Panc1 (cell line): ENCODE results near the gene GM2A. TPM values are rescaled to one million over a fixed set of nuclear protein-coding genes. Genes with fewer than 3 reads are reported as not detected.

Source experiments
- ATAC-seq: fragments of 200-7000 bp; cut with Tn5 transposase; 2 replicates; pipeline ENCODE4 v1.9.1; 2020; ENCODE audit warnings: mild to moderate bottlenecking, moderate library complexity
- BruUV-seq: library from RNA; stranded (reverse); fragments of 400-500 nt; replicated peaks from 2 replicates; lab custom pipeline; 2021; lab: Mats Ljungman, UMichigan
- CTCF ChIA-PET: fragments of 300-600 bp; sonication (Branson Sonifier 250); formaldehyde crosslinking; loops from one replicate; lab custom pipeline; 2022; ENCODE audit warnings: antibody characterized with exemption; lab: Charles Lee
- POLR2A ChIA-PET: fragments of 300-600 bp; sonication (Branson Sonifier 250); formaldehyde crosslinking; loops from one replicate; lab custom pipeline; 2022; ENCODE audit warnings: antibody characterized with exemption; lab: Charles Lee
- DNase-seq: peaks from one replicate; pipeline ENCODE4 v3.0.0-alpha.2; 2010; ENCODE audit warnings: low read depth, low spot score
- H3K27ac ChIP-seq: 2 replicates; pipeline ENCODE4 v1.5.1; 2011; ENCODE audit warnings: mild to moderate bottlenecking, low read length, inconsistent platforms
- H3K27me3 ChIP-seq: fragments of 200-500 bp; sonication (Bioruptor generic); 2 replicates; pipeline ENCODE4 v1.6.0; 2014; ENCODE audit warnings: low read length, inconsistent platforms; ENCODE audit not compliant: control insufficient read depth, insufficient read depth
- H3K36me3 ChIP-seq: fragments of 200-500 bp; sonication (Bioruptor generic); 2 replicates; pipeline ENCODE4 v1.5.1; 2014; ENCODE audit warnings: inconsistent platforms, mild to moderate bottlenecking, low read length, moderate library complexity; ENCODE audit not compliant: control insufficient read depth, insufficient read depth
- H3K4me1 ChIP-seq: 2 replicates; pipeline ENCODE4 v1.5.1; 2011; ENCODE audit warnings: inconsistent platforms, mild to moderate bottlenecking, low read length, moderate library complexity; ENCODE audit not compliant: control insufficient read depth, insufficient read depth
- H3K4me3 ChIP-seq, 2 experiments: 2 replicates each; pipeline ENCODE4 v1.5.1; 2011 to 2012; ENCODE audit warnings: low read depth in 2 of 2, low read length in 2 of 2, mild to moderate bottlenecking in 2 of 2, inconsistent platforms in 1 of 2, moderate library complexity in 1 of 2
- H3K9me3 ChIP-seq: fragments of 200-500 bp; sonication (Bioruptor generic); 2 replicates; pipeline ENCODE4 v1.5.1; 2014; ENCODE audit warnings: low read depth, mild to moderate bottlenecking, inconsistent platforms, low read length, moderate library complexity; ENCODE audit not compliant: control insufficient read depth, insufficient read depth
- POLR2AphosphoS5 ChIP-seq: IDR thresholded peaks from 2 replicates; pipeline ENCODE4 v1.6.1; 2012; ENCODE audit warnings: mild to moderate bottlenecking, low read depth, low read length, moderate library complexity
- SIN3A ChIP-seq: IDR thresholded peaks from 2 replicates; pipeline ENCODE4 v1.6.1; 2012; ENCODE audit warnings: low read depth, mild to moderate bottlenecking, low read length, moderate library complexity, borderline replicate concordance; ENCODE audit not compliant: insufficient read depth
- TCF7L2 ChIP-seq: IDR thresholded peaks from 2 replicates; pipeline ENCODE4 v1.6.1; 2011; ENCODE audit warnings: mild to moderate bottlenecking, low read depth, low read length, inconsistent platforms
- in situ Hi-C: cut with HindIII; loops from 2 replicates; pipeline ENCODE4 v1.10.0; 2016; ENCODE audit warnings: low sequenced_read_pairs, low pct_unique_long_range_greater_than_20kb
- intact Hi-C: fragments of 100-400 bp; cut with micrococcal nuclease; formaldehyde crosslinking; loops from one replicate; pipeline ENCODE4 v1.10.0; 2022; ENCODE audit not compliant: unreplicated experiment
- total RNA-seq: library from RNA; stranded (reverse); gene quantifications from one replicate; pipeline ENCODE4 v1.2.1, GENCODE V29; 2021; ENCODE audit not compliant: unreplicated experiment
- TF ChIP-seq, protein P1 (sequence below), 2 experiments: IDR thresholded peaks; 2 replicates each; pipeline ENCODE4 v1.6.1; 2011 to 2012; ENCODE audit warnings: low read depth in 2 of 2, control low read depth in 1 of 2, low read length in 1 of 2, mild to moderate bottlenecking in 1 of 2, moderate library complexity in 1 of 2; ENCODE audit not compliant: insufficient read depth in 1 of 2
- TF ChIP-seq, protein P2 (sequence below): fragments of 450-650 bp; IDR thresholded peaks from 2 replicates; pipeline ENCODE4 v1.5.1; 2017; ENCODE audit warnings: mild to moderate bottlenecking

Gene GM2A
- total RNA-seq, 1 experiment from 2014 or later, result 40.7 TPM

DNA sequence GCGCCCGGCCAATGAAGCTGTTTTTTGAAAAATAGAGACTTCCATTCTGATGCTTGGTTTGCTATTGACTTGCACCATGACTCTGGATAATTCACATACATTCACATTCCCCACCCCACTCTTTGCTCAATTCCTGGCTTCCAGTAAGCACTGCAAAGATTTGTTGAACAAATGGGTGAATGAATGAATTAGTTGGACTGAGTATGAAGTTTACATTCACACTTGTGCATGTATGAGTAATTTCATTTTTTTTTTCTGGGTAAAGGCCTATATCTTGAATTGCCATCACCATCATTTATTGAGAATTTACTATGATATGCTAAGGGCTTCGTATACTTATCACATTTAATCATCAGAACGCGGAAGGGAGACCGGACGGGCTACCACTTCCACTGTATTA lies 15.3 kb upstream of the GM2A start:
- no peak overlapping the region for H3K27ac ChIP-seq
- no peaks in the 10 kb centered on the region for H3K4me1 ChIP-seq
- intact Hi-C loops (loop anchor here (2.0 kb wide), 1 partner anchor 111 kb away; no protein-coding TSS in a partner anchor), in situ Hi-C loops (no loop called here)
- ATAC-seq (no peak), DNase-seq (no peak)
- CTCF ChIA-PET, result interaction anchor here (0.6 kb wide), 2 partner anchors 13 to 35 kb away, joined by 3 read pairs; no protein-coding TSS in a partner anchor
- POLR2A ChIA-PET, result no interaction called here
- no peaks in the 10 kb centered on the region for H3K27me3 ChIP-seq
- BruUV-seq, result no TSS peak
- no peaks in the 10 kb centered on the region for H3K36me3 ChIP-seq
- TF ChIP-seq SIN3A (no peak), TCF7L2 (no peak), POLR2AphosphoS5 (no peak)
- TF ChIP-seq, protein P1, sequence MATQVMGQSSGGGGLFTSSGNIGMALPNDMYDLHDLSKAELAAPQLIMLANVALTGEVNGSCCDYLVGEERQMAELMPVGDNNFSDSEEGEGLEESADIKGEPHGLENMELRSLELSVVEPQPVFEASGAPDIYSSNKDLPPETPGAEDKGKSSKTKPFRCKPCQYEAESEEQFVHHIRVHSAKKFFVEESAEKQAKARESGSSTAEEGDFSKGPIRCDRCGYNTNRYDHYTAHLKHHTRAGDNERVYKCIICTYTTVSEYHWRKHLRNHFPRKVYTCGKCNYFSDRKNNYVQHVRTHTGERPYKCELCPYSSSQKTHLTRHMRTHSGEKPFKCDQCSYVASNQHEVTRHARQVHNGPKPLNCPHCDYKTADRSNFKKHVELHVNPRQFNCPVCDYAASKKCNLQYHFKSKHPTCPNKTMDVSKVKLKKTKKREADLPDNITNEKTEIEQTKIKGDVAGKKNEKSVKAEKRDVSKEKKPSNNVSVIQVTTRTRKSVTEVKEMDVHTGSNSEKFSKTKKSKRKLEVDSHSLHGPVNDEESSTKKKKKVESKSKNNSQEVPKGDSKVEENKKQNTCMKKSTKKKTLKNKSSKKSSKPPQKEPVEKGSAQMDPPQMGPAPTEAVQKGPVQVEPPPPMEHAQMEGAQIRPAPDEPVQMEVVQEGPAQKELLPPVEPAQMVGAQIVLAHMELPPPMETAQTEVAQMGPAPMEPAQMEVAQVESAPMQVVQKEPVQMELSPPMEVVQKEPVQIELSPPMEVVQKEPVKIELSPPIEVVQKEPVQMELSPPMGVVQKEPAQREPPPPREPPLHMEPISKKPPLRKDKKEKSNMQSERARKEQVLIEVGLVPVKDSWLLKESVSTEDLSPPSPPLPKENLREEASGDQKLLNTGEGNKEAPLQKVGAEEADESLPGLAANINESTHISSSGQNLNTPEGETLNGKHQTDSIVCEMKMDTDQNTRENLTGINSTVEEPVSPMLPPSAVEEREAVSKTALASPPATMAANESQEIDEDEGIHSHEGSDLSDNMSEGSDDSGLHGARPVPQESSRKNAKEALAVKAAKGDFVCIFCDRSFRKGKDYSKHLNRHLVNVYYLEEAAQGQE (IDR thresholded peaks at IDR 0.05; ENCODE audit: insufficient read depth in 1 of 2, low read depth in 2 of 2, low read length in 1 of 2), result no peak
- TF ChIP-seq, protein P2, sequence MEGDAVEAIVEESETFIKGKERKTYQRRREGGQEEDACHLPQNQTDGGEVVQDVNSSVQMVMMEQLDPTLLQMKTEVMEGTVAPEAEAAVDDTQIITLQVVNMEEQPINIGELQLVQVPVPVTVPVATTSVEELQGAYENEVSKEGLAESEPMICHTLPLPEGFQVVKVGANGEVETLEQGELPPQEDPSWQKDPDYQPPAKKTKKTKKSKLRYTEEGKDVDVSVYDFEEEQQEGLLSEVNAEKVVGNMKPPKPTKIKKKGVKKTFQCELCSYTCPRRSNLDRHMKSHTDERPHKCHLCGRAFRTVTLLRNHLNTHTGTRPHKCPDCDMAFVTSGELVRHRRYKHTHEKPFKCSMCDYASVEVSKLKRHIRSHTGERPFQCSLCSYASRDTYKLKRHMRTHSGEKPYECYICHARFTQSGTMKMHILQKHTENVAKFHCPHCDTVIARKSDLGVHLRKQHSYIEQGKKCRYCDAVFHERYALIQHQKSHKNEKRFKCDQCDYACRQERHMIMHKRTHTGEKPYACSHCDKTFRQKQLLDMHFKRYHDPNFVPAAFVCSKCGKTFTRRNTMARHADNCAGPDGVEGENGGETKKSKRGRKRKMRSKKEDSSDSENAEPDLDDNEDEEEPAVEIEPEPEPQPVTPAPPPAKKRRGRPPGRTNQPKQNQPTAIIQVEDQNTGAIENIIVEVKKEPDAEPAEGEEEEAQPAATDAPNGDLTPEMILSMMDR, result no peak
- H3K4me3 ChIP-seq, result no peak overlapping the region
- H3K9me3 ChIP-seq, result no peaks in the 10 kb centered on the region

DNA sequence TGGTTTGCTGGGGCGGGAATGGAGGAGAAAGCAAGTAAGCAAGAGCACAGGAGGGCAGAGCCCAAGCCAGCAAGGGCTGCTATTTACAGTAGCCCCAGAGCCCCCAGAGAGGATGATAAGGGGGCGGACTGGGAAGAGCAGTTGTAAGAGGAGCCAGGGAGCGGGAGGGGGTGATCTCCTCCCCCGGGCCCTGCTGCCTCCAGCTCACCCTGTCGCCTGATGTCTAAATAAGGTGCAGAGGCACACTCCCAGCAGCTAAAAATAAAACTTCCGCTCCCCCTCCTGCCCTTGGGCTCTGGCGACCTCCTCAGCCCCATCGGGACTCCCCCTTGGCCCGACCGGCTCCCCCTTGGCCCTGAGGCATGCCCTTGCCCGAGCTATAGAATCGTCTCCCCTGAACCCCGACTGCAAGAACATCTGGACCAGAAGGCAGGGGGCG lies 14.7 kb upstream of the GM2A start:
- Histone ChIP-seq H3K9me3 (no peaks in the 10 kb centered on the region), H3K36me3 (no peaks in the 10 kb centered on the region), H3K27ac (no peak overlapping the region), H3K27me3 (no peaks in the 10 kb centered on the region), H3K4me1 (no peaks in the 10 kb centered on the region), H3K4me3 (no peak overlapping the region)
- BruUV-seq, result no TSS peak
- intact Hi-C loops (loop anchor here (2.0 kb wide), 1 partner anchor 112 kb away; no protein-coding TSS in a partner anchor), in situ Hi-C loops (no loop called here)
- DNase-seq, result no peak
- ATAC-seq, result no peak
- ChIA-PET CTCF (interaction anchor here (0.7 to 0.8 kb wide), 2 partner anchors 44 to 113 kb away, joined by 3 read pairs; no protein-coding TSS in a partner anchor), POLR2A (no interaction called here)
- TF ChIP-seq SIN3A (no peak), POLR2AphosphoS5 (no peak), TCF7L2 (no peak)
- TF ChIP-seq, protein P2, result no peak
- TF ChIP-seq, protein P1 (IDR thresholded peaks at IDR 0.05; ENCODE audit: insufficient read depth in 1 of 2, low read depth in 2 of 2, low read length in 1 of 2), result no peak
